Ascending aorta (tissue), 2 donors: Measurements from ENCODE around the gene NAP1L5. TPM values are rescaled to one million over a fixed set of nuclear protein-coding genes. Genes with fewer than 3 reads are reported as not detected.
A peak's percentile ranks its signal among the peaks of the same experiment; 100 is the strongest.

Source experiments
- DNase-seq, 2 donors: peaks; one replicate each; pipeline ENCODE4 v3.0.0-alpha.2; 2019; ENCODE audit warnings: low spot score in 2 of 2
- H3K27ac ChIP-seq, 2 donors: fragments of 200-600 bp; sonication (generic); one replicate each; pipeline ENCODE4 v1.5.1; 2016 to 2017; ENCODE audit warnings: mild to moderate bottlenecking in 1 of 2
- H3K27me3 ChIP-seq: fragments of 200-600 bp; sonication (generic); one replicate; pipeline ENCODE4 v1.5.1; 2017
- H3K36me3 ChIP-seq, 2 donors: fragments of 200-600 bp; sonication (generic); one replicate each; pipeline ENCODE4 v1.5.1; 2016
- H3K4me1 ChIP-seq, 2 donors: fragments of 200-600 bp; sonication (generic); one replicate each; pipeline ENCODE4 v1.5.1; 2016 to 2017; ENCODE audit warnings: mild to moderate bottlenecking in 1 of 2
- H3K4me3 ChIP-seq, 2 donors: fragments of 200-600 bp; sonication (generic); one replicate each; pipeline ENCODE4 v1.5.1; 2016 to 2017; ENCODE audit warnings: mild to moderate bottlenecking in 1 of 2
- H3K9me3 ChIP-seq, 2 donors: fragments of 200-600 bp; sonication (generic); one replicate each; pipeline ENCODE4 v1.5.1; 2016
- CTCF ChIP-seq, 3 experiments: fragments of 200-600 bp in 2 of 3; fragments of 450-650 bp in 1 of 3; sonication (generic) in 2 of 3; IDR thresholded peaks; one replicate each; pipeline ENCODE4 v1.5.1; 2016 to 2019; ENCODE audit warnings: antibody characterized with exemption in 3 of 3, mild to moderate bottlenecking in 1 of 3, moderate library complexity in 1 of 3
- intact Hi-C: fragments of 100-400 bp; cut with DNase I; formaldehyde crosslinking; loops from one replicate; pipeline ENCODE4 v1.15.1; 2023
- total RNA-seq: library from RNA; depleted of rRNA; stranded (reverse); fragments of >200 nt; gene quantifications from one replicate; pipeline ENCODE4 v1.1.0, GENCODE V29; 2016

The NAP1L5 gene
- total RNA-seq, 1 donor from 2014 or later: 9.6 TPM

GRCh38 chr4:88718098-88718497 is 20.5 kb upstream of the NAP1L5 start:
- no peak overlapping the region for H3K4me3 ChIP-seq
- H3K27me3 ChIP-seq: no peaks in the 10 kb centered on the region
- intact Hi-C loops: no loop called here
- no peak for DNase-seq
- H3K27ac ChIP-seq: no peak overlapping the region
- peaks cover 6 to 16% of the 10 kb centered on the region in 2 donors for H3K36me3 ChIP-seq
- H3K4me1 ChIP-seq: peaks cover 10 to 17% of the 10 kb centered on the region in 2 donors
- peaks cover 0 to 15% of the 10 kb centered on the region in 2 donors for H3K9me3 ChIP-seq
- TF ChIP-seq CTCF (IDR thresholded peaks at IDR 0.05): no peak

GRCh38 chr4:88713782-88714181 is 16.2 kb upstream of the NAP1L5 start:
- no peaks in the 10 kb centered on the region for H3K4me1 ChIP-seq
- no peak for TF ChIP-seq CTCF (IDR thresholded peaks at IDR 0.05)
- no peak overlapping the region for H3K27ac ChIP-seq
- no peak for DNase-seq
- H3K4me3 ChIP-seq: no peak overlapping the region
- peaks cover 0 to 41% of the 10 kb centered on the region in 2 donors for H3K36me3 ChIP-seq
- peaks cover 0 to 15% of the 10 kb centered on the region in 2 donors for H3K9me3 ChIP-seq
- no peaks in the 10 kb centered on the region for H3K27me3 ChIP-seq
- intact Hi-C loops: no loop called here

GRCh38 chr4:88709989-88710388 is 12.4 kb upstream of the NAP1L5 start:
- TF ChIP-seq CTCF (IDR thresholded peaks at IDR 0.05): no peak
- intact Hi-C loops: loop anchor here (5.0 kb wide), 2 partner anchors 57 to 82 kb away; no protein-coding TSS in a partner anchor
- Histone ChIP-seq H3K9me3 (no peaks in the 10 kb centered on the region), H3K27me3 (no peaks in the 10 kb centered on the region), H3K4me3 (no peak overlapping the region), H3K27ac (no peak overlapping the region), H3K36me3 (peaks cover 4 to 41% of the 10 kb centered on the region in 2 donors), H3K4me1 (peaks cover 3% of the 10 kb centered on the region in 2 donors)
- no peak for DNase-seq

- peak; percentile 42 to 78 (median 63) for TF ChIP-seq CTCF (IDR thresholded peaks at IDR 0.05)
- peaks cover 18 to 38% of the 10 kb centered on the region in 2 donors for H3K36me3 ChIP-seq
- intact Hi-C loops: loop anchor here (1.0 to 5.0 kb wide), 4 partner anchors 61 to 318 kb away; no protein-coding TSS in a partner anchor
- H3K27ac ChIP-seq: peak overlapping the region; percentile 45 to 79
- no peaks in the 10 kb centered on the region for H3K9me3 ChIP-seq
- H3K27me3 ChIP-seq: no peaks in the 10 kb centered on the region
- DNase-seq: peak in 1 of 2 donors; percentile 79
- peaks cover 3% of the 10 kb centered on the region in 2 donors for H3K4me1 ChIP-seq
- H3K4me3 ChIP-seq: peak overlapping the region in 1 of 2 donors; percentile 38
These were observed 8.9 kb upstream of the NAP1L5 start for GRCh38 chr4:88706574-88706973.

GRCh38 chr4:88705805-88706492 is 8.3 kb upstream of the NAP1L5 start:
- peak overlapping the region; percentile 45 to 79 for H3K27ac ChIP-seq
- TF ChIP-seq CTCF (IDR thresholded peaks at IDR 0.05): no peak
- DNase-seq: no peak
- H3K27me3 ChIP-seq: no peaks in the 10 kb centered on the region
- peaks cover 18 to 32% of the 10 kb centered on the region in 2 donors for H3K36me3 ChIP-seq
- H3K4me1 ChIP-seq: peaks cover 3% of the 10 kb centered on the region in 2 donors
- intact Hi-C loops: loop anchor here (1.0 to 5.0 kb wide), 4 partner anchors 61 to 318 kb away; no protein-coding TSS in a partner anchor
- H3K4me3 ChIP-seq: peak overlapping the region in 1 of 2 donors; percentile 38
- no peaks in the 10 kb centered on the region for H3K9me3 ChIP-seq
